HS-27A (cell line): ENCODE results near the gene GABPB2.

Source experiments
- DNase-seq: peaks from one replicate; pipeline ENCODE4 v3.0.0-alpha.2; 2012; ENCODE audit warnings: low read depth, missing footprints

Gene GABPB2

GRCh38 chr1:151070474-151071276 lies at the start of gene GABPB2:
GABPB2 (plus strand) TSS chr1:151070761; CDS start chr1:151088190, 17,429 bp downstream.
- no peak for DNase-seq

- no peak for DNase-seq
Observed at GRCh38 chr1:151024540-151025146, 45.9 kb upstream of the GABPB2 start.

- DNase-seq = no peak
Observed at GRCh38 chr1:151026460-151026859, 44.1 kb upstream of the GABPB2 start.

GRCh38 chr1:151032164-151032563 lies 38.4 kb upstream of the GABPB2 start:
- DNase-seq = no peak

GRCh38 chr1:151035167-151035566 lies 35.4 kb upstream of the GABPB2 start:
- no peak for DNase-seq

GRCh38 chr1:151036356-151036755 lies 34.2 kb upstream of the GABPB2 start, which contains the start of gene BNIPL:
BNIPL (plus strand) TSS chr1:151036586; CDS start chr1:151036726, 140 bp downstream.
- DNase-seq = no peak

GRCh38 chr1:151037032-151037431 lies 33.5 kb upstream of the GABPB2 start:
- no peak for DNase-seq

- no peak for DNase-seq
Observed at GRCh38 chr1:151039521-151039920, 31.0 kb upstream of the GABPB2 start.

- no peak for DNase-seq
Observed at GRCh38 chr1:151043163-151043562, 27.4 kb upstream of the GABPB2 start.

- no peak for DNase-seq
Observed at GRCh38 chr1:151047591-151047924, 23.0 kb upstream of the GABPB2 start, which contains the start of gene C1orf56. C1orf56 (plus strand) TSS chr1:151047751; CDS start chr1:151047848, 97 bp downstream.

GRCh38 chr1:151047925-151048644 lies 22.5 kb upstream of the GABPB2 start:
- no peak for DNase-seq

GRCh38 chr1:151048645-151049032 lies 21.9 kb upstream of the GABPB2 start:
- no peak for DNase-seq

- DNase-seq = no peak
Observed at GRCh38 chr1:151049458-151049857, 21.1 kb upstream of the GABPB2 start.

- DNase-seq = no peak
Observed at GRCh38 chr1:151050051-151050688, 20.4 kb upstream of the GABPB2 start.

- no peak for DNase-seq
Observed at GRCh38 chr1:151051356-151052009, 19.1 kb upstream of the GABPB2 start.

- no peak for DNase-seq
Observed at GRCh38 chr1:151054971-151055547, 15.5 kb upstream of the GABPB2 start.

GRCh38 chr1:151055581-151055980 lies 15.0 kb upstream of the GABPB2 start:
- DNase-seq = no peak

- DNase-seq = no peak
Observed at GRCh38 chr1:151056149-151056548, 14.4 kb upstream of the GABPB2 start.

GRCh38 chr1:151058692-151059091 lies 11.9 kb upstream of the GABPB2 start:
- DNase-seq = no peak

GRCh38 chr1:151059109-151060006 lies 11.2 kb upstream of the GABPB2 start, which contains the start of gene CDC42SE1:
CDC42SE1 (minus strand) TSS chr1:151059622; CDS start chr1:151055730, 3,892 bp downstream.
- no peak for DNase-seq
